BLaER1 (cell line): ENCODE measurements around the gene COL6A5.

Source experiments
- H3K27ac ChIP-seq: shearing (Covaris generic); formaldehyde crosslinking; 2 replicates; pipeline ENCODE4 v1.8.1; 2022
- H3K27me3 ChIP-seq: shearing (Covaris generic); formaldehyde crosslinking; 2 replicates; pipeline ENCODE4 v1.8.1; 2022
- H3K36me3 ChIP-seq: shearing (Covaris generic); formaldehyde crosslinking; 2 replicates; pipeline ENCODE4 v1.8.1; 2022
- H3K4me1 ChIP-seq: shearing (Covaris generic); formaldehyde crosslinking; 2 replicates; pipeline ENCODE4 v1.8.1; 2022
- H3K4me2 ChIP-seq: shearing (Covaris generic); formaldehyde crosslinking; 2 replicates; pipeline ENCODE4 v1.8.1; 2022
- H3K4me3 ChIP-seq: shearing (Covaris generic); formaldehyde crosslinking; 2 replicates; pipeline ENCODE4 v1.8.1; 2022
- H3K9ac ChIP-seq: shearing (Covaris generic); formaldehyde crosslinking; 2 replicates; pipeline ENCODE4 v1.8.1; 2022
- H3K9me3 ChIP-seq: shearing (Covaris generic); formaldehyde crosslinking; 2 replicates; pipeline ENCODE4 v1.8.1; 2022
- H4K20me1 ChIP-seq: shearing (Covaris generic); formaldehyde crosslinking; 2 replicates; pipeline ENCODE4 v1.8.1; 2022
- Cebpa-rat ChIP-seq: shearing (Covaris generic); IDR thresholded peaks from 2 replicates; pipeline ENCODE4 v1.8.1; 2022

The COL6A5 gene

GRCh38 chr3:130345487-130346079 is at the start of gene COL6A5:
Gene COL6A5 (plus strand): TSS chr3:130345672. CDS start chr3:130373639, 27,967 bp downstream.
- Histone ChIP-seq H3K27ac (no peak within 1 kb of the TSS), H3K4me2 (no peak within 1 kb of the TSS; the same call in 1 of the 2 replicates), H4K20me1 (no peaks in the 10 kb centered on the region), H3K27me3 (no peaks in the 10 kb centered on the region), H3K9me3 (no peaks in the 10 kb centered on the region), H3K9ac (no peak within 1 kb of the TSS), H3K36me3 (no peaks in the 10 kb centered on the region), H3K4me3 (no peak within 1 kb of the TSS), H3K4me1 (peaks cover 4% of the 10 kb centered on the region; the same call in 1 of the 2 replicates)
- no peak for TF ChIP-seq Cebpa-rat

GRCh38 chr3:130299531-130299930 is 45.9 kb upstream of the COL6A5 start:
- Histone ChIP-seq H3K4me3 (no peak overlapping the region), H3K4me2 (no peak overlapping the region), H3K27ac (no peak overlapping the region), H3K4me1 (no peaks in the 10 kb centered on the region), H3K9ac (no peak overlapping the region), H3K36me3 (no peaks in the 10 kb centered on the region), H3K27me3 (no peaks in the 10 kb centered on the region), H3K9me3 (0 out of 2 replicates have a peak, but pooled peaks cover 3% of the 10 kb centered on the region), H4K20me1 (no peaks in the 10 kb centered on the region)
- TF ChIP-seq Cebpa-rat = no peak

GRCh38 chr3:130300888-130301287 is 44.6 kb upstream of the COL6A5 start:
- no peaks in the 10 kb centered on the region for H4K20me1 ChIP-seq
- H3K27ac ChIP-seq = no peak overlapping the region
- H3K27me3 ChIP-seq = no peaks in the 10 kb centered on the region
- H3K9ac ChIP-seq = no peak overlapping the region
- H3K9me3 ChIP-seq = no peaks in the 10 kb centered on the region
- no peak for TF ChIP-seq Cebpa-rat
- H3K4me2 ChIP-seq = no peak overlapping the region
- no peak overlapping the region for H3K4me3 ChIP-seq
- H3K4me1 ChIP-seq = no peaks in the 10 kb centered on the region
- no peaks in the 10 kb centered on the region for H3K36me3 ChIP-seq

GRCh38 chr3:130310109-130310508 is 35.4 kb upstream of the COL6A5 start:
- TF ChIP-seq Cebpa-rat = no peak
- no peaks in the 10 kb centered on the region for H3K9me3 ChIP-seq
- no peak overlapping the region for H3K27ac ChIP-seq
- H3K9ac ChIP-seq = no peak overlapping the region
- no peaks in the 10 kb centered on the region for H3K27me3 ChIP-seq
- no peaks in the 10 kb centered on the region for H4K20me1 ChIP-seq
- H3K4me3 ChIP-seq = no peak overlapping the region
- no peaks in the 10 kb centered on the region for H3K36me3 ChIP-seq
- no peaks in the 10 kb centered on the region for H3K4me1 ChIP-seq
- H3K4me2 ChIP-seq = no peak overlapping the region

- H3K4me3 ChIP-seq = no peak overlapping the region
- H3K27ac ChIP-seq = no peak overlapping the region
- no peaks in the 10 kb centered on the region for H3K9me3 ChIP-seq
- H3K4me2 ChIP-seq = no peak overlapping the region
- H3K9ac ChIP-seq = no peak overlapping the region
- H3K4me1 ChIP-seq = no peaks in the 10 kb centered on the region
- no peaks in the 10 kb centered on the region for H3K36me3 ChIP-seq
- H3K27me3 ChIP-seq = no peaks in the 10 kb centered on the region
- TF ChIP-seq Cebpa-rat = no peak
- no peaks in the 10 kb centered on the region for H4K20me1 ChIP-seq
Observed at GRCh38 chr3:130312374-130312773, 33.1 kb upstream of the COL6A5 start.

- Histone ChIP-seq H3K4me3 (no peak overlapping the region), H3K4me1 (no peaks in the 10 kb centered on the region), H3K9me3 (0 out of 2 replicates have a peak, but pooled peaks cover 2% of the 10 kb centered on the region), H3K4me2 (no peak overlapping the region), H3K36me3 (no peaks in the 10 kb centered on the region), H3K27ac (no peak overlapping the region), H4K20me1 (no peaks in the 10 kb centered on the region), H3K27me3 (no peaks in the 10 kb centered on the region), H3K9ac (no peak overlapping the region)
- TF ChIP-seq Cebpa-rat = no peak
Observed at GRCh38 chr3:130316169-130316568, 29.3 kb upstream of the COL6A5 start.

GRCh38 chr3:130323503-130323902 is 22.0 kb upstream of the COL6A5 start:
- Histone ChIP-seq H4K20me1 (no peaks in the 10 kb centered on the region), H3K4me1 (no peaks in the 10 kb centered on the region), H3K27ac (no peak overlapping the region), H3K9ac (no peak overlapping the region), H3K36me3 (no peaks in the 10 kb centered on the region), H3K4me3 (no peak overlapping the region), H3K27me3 (no peaks in the 10 kb centered on the region), H3K4me2 (no peak overlapping the region), H3K9me3 (0 out of 2 replicates have a peak, but pooled peaks cover 7% of the 10 kb centered on the region)
- TF ChIP-seq Cebpa-rat = no peak

- no peak overlapping the region for H3K9ac ChIP-seq
- H3K4me2 ChIP-seq = no peak overlapping the region
- H3K4me1 ChIP-seq = peaks cover 4% of the 10 kb centered on the region; the same call in 1 of the 2 replicates
- H3K27ac ChIP-seq = no peak overlapping the region
- no peak for TF ChIP-seq Cebpa-rat
- peaks cover 17% of the 10 kb centered on the region; the same call in 1 of the 2 replicates for H3K9me3 ChIP-seq
- H3K4me3 ChIP-seq = no peak overlapping the region
- H3K36me3 ChIP-seq = no peaks in the 10 kb centered on the region
- H4K20me1 ChIP-seq = no peaks in the 10 kb centered on the region
- H3K27me3 ChIP-seq = no peaks in the 10 kb centered on the region
Observed at GRCh38 chr3:130340766-130341165, 4.7 kb upstream of the COL6A5 start.

- Histone ChIP-seq H3K36me3 (no peaks in the 10 kb centered on the region), H3K4me1 (peaks cover 4% of the 10 kb centered on the region; the same call in 1 of the 2 replicates), H4K20me1 (no peaks in the 10 kb centered on the region), H3K27me3 (no peaks in the 10 kb centered on the region), H3K4me3 (no peak overlapping the region), H3K9ac (no peak overlapping the region), H3K9me3 (peaks cover 17% of the 10 kb centered on the region; the same call in 1 of the 2 replicates), H3K27ac (no peak overlapping the region), H3K4me2 (no peak overlapping the region)
- TF ChIP-seq Cebpa-rat = no peak
Observed at GRCh38 chr3:130341388-130341787, 4.1 kb upstream of the COL6A5 start.

- no peak overlapping the region for H3K27ac ChIP-seq
- no peaks in the 10 kb centered on the region for H4K20me1 ChIP-seq
- peaks cover 4% of the 10 kb centered on the region; the same call in 1 of the 2 replicates for H3K4me1 ChIP-seq
- H3K9me3 ChIP-seq = 0 out of 2 replicates have a peak, but pooled peaks cover 17% of the 10 kb centered on the region
- H3K4me3 ChIP-seq = no peak overlapping the region
- H3K27me3 ChIP-seq = no peaks in the 10 kb centered on the region
- H3K9ac ChIP-seq = no peak overlapping the region
- no peak for TF ChIP-seq Cebpa-rat
- H3K4me2 ChIP-seq = no peak overlapping the region
- H3K36me3 ChIP-seq = no peaks in the 10 kb centered on the region
Observed at GRCh38 chr3:130341882-130342281, 3.6 kb upstream of the COL6A5 start.
